ENCODE measurements around the gene AP1S1.

DNA sequence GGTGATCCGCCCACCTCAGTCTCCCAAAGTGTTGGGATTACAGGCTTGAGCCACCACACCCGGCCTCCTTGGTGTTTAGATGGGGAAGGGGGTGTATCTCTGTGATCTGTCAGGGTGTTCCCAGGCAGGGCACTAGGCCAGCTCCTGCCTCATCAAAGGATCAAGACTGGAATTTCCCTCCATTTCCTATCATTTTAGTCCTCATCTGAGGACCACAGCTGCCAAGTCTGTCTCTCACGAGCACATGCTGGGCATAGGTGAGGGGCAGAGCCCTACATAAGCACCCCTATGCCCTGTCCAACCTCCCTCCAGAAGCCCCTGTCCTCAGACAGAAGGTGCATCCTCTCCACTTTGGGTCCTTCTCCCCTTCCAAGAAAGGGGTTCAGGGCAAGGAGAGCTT lies 49.5 kb upstream of the AP1S1 start:
- TF ChIP-seq POLR2A (IDR thresholded peaks at IDR 0.05; ENCODE audit: low read length) (no peak), GATA1 (IDR thresholded peaks at IDR 0.05; ENCODE audit: low read depth, low read length) (no peak)
